ENCODE measurements around the gene SEC22A. TPM values are rescaled to one million over a fixed set of nuclear protein-coding genes. Genes with fewer than 3 reads are reported as not detected.

Gene SEC22A
- polyA plus RNA-seq, 1 of the 3 experiments (the other 2 are of a cell fraction), result 13.0 TPM

- no peaks in the 10 kb centered on the region for H3K79me2 ChIP-seq (ENCODE audit: insufficient read depth)
- ChIA-PET CTCF (no interaction called here), POLR2A (no interaction called here)
- H3K27me3 ChIP-seq (ENCODE audit: insufficient read depth), result no peaks in the 10 kb centered on the region
- no peaks in the 10 kb centered on the region for H4K20me1 ChIP-seq (ENCODE audit: insufficient read depth)
- 70% methylated on average over 4 of the region's 5 CpGs for WGBS (ENCODE audit: low lambda C conversion rate)
- H3F3A ChIP-seq (replicated peaks; ENCODE audit: insufficient read depth), result peaks cover 7% of the 10 kb centered on the region
- no peak for DNase-seq
- TF ChIP-seq JUND (IDR thresholded peaks at IDR 0.05), result no peak
- TF ChIP-seq GABPA (IDR thresholded peaks at IDR 0.05; ENCODE audit: low read depth), result no peak
- TF ChIP-seq RFX5 (IDR thresholded peaks at IDR 0.05; ENCODE audit: low read length), result no peak
- TF ChIP-seq GATA2 (CRISPR knock-in tag; IDR thresholded peaks at IDR 0.05), result no peak
- TF ChIP-seq FOSL2 (IDR thresholded peaks at IDR 0.05; ENCODE audit: borderline replicate concordance, low read depth), result no peak
- no peak for TF ChIP-seq NRF1 (IDR thresholded peaks at IDR 0.05; ENCODE audit: low read depth, low read length)
- TF ChIP-seq RCOR1 (IDR thresholded peaks at IDR 0.05; ENCODE audit: low read length), result no peak
- TF ChIP-seq USF1 (IDR thresholded peaks at IDR 0.05; ENCODE audit: borderline replicate concordance, low read depth), result no peak
- no peak for TF ChIP-seq POLR2AphosphoS5 (IDR thresholded peaks at IDR 0.05; ENCODE audit: low read depth, low read length)
- TF ChIP-seq EZH2phosphoT487 (IDR thresholded peaks at IDR 0.05; ENCODE audit: borderline replicate concordance, low read depth), result no peak
- no peak for TF ChIP-seq TEAD4 (IDR thresholded peaks at IDR 0.05; ENCODE audit: borderline replicate concordance, insufficient read depth)
- TF ChIP-seq, protein P1, sequence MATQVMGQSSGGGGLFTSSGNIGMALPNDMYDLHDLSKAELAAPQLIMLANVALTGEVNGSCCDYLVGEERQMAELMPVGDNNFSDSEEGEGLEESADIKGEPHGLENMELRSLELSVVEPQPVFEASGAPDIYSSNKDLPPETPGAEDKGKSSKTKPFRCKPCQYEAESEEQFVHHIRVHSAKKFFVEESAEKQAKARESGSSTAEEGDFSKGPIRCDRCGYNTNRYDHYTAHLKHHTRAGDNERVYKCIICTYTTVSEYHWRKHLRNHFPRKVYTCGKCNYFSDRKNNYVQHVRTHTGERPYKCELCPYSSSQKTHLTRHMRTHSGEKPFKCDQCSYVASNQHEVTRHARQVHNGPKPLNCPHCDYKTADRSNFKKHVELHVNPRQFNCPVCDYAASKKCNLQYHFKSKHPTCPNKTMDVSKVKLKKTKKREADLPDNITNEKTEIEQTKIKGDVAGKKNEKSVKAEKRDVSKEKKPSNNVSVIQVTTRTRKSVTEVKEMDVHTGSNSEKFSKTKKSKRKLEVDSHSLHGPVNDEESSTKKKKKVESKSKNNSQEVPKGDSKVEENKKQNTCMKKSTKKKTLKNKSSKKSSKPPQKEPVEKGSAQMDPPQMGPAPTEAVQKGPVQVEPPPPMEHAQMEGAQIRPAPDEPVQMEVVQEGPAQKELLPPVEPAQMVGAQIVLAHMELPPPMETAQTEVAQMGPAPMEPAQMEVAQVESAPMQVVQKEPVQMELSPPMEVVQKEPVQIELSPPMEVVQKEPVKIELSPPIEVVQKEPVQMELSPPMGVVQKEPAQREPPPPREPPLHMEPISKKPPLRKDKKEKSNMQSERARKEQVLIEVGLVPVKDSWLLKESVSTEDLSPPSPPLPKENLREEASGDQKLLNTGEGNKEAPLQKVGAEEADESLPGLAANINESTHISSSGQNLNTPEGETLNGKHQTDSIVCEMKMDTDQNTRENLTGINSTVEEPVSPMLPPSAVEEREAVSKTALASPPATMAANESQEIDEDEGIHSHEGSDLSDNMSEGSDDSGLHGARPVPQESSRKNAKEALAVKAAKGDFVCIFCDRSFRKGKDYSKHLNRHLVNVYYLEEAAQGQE (IDR thresholded peaks at IDR 0.05; ENCODE audit: low read depth, low read length), result no peak
- TF ChIP-seq EP300 (IDR thresholded peaks at IDR 0.05; ENCODE audit: borderline replicate concordance in 1 of 2, low read depth in 1 of 2, low read length in 1 of 2), result no peak
- TF ChIP-seq, protein P2, sequence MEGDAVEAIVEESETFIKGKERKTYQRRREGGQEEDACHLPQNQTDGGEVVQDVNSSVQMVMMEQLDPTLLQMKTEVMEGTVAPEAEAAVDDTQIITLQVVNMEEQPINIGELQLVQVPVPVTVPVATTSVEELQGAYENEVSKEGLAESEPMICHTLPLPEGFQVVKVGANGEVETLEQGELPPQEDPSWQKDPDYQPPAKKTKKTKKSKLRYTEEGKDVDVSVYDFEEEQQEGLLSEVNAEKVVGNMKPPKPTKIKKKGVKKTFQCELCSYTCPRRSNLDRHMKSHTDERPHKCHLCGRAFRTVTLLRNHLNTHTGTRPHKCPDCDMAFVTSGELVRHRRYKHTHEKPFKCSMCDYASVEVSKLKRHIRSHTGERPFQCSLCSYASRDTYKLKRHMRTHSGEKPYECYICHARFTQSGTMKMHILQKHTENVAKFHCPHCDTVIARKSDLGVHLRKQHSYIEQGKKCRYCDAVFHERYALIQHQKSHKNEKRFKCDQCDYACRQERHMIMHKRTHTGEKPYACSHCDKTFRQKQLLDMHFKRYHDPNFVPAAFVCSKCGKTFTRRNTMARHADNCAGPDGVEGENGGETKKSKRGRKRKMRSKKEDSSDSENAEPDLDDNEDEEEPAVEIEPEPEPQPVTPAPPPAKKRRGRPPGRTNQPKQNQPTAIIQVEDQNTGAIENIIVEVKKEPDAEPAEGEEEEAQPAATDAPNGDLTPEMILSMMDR (IDR thresholded peaks at IDR 0.05), result no peak
- peaks cover 0 to 6% of the 10 kb centered on the region in 2 experiments; a peak in 1 of 4 replicates for H3K4me1 ChIP-seq (ENCODE audit: control insufficient read depth in 1 of 2, insufficient read depth in 2 of 2, low read depth in 1 of 2, low read length in 1 of 2)
- H3K4me3 ChIP-seq (ENCODE audit: low read depth in 2 of 2, low read length in 1 of 2), result no peak overlapping the region
- H3K9ac ChIP-seq, result no peak overlapping the region
- no peak overlapping the region for H3K4me2 ChIP-seq
- no peak overlapping the region for H2AFZ ChIP-seq (ENCODE audit: low read depth)
- no peaks in the 10 kb centered on the region for H3K9me2 ChIP-seq
- no peak overlapping the region for H3K27ac ChIP-seq (ENCODE audit: low read depth in 2 of 2, low read length in 1 of 2)
- no peaks in the 10 kb centered on the region for H3K9me3 ChIP-seq
- H3K36me3 ChIP-seq (replicated peaks in 1 of 2; ENCODE audit: control insufficient read depth in 1 of 2, insufficient read depth in 2 of 2, low read length in 1 of 2), result no peaks in the 10 kb centered on the region
Observed at GRCh38 chr3:123278446-123278845, 76.7 kb downstream of the SEC22A start.

All from SK-N-SH (cell line).